ENCODE results near the gene CEP192. TPM values are rescaled to one million over a fixed set of nuclear protein-coding genes. Genes with fewer than 3 reads are reported as not detected.

The CEP192 gene
- 27.4 and 30.6 TPM in 2 replicates for total RNA-seq

GRCh38 chr18:12990967-12991820, at the start of gene CEP192:
Gene CEP192 (plus strand): TSS chr18:12991362. CDS start chr18:12999425, 8,063 bp downstream.

GRCh38 chr18:12947285-12948049, 43.7 kb upstream of the CEP192 start, which contains the start of gene SEH1L:
Gene SEH1L (plus strand): TSS chr18:12948011. CDS start chr18:12948122, 111 bp downstream.

Other genes with a start within 250 kb of the CEP192 start
- 21.1 and 24.7 TPM in 2 replicates for gene PTPN2, start 107.1 kb upstream of the CEP192 start, total RNA-seq
- 10.2 and 28.5 TPM in 2 replicates for gene SEH1L, start 43.4 kb upstream of the CEP192 start, total RNA-seq
- under 0.01 TPM in 1 of 2 replicates, not detected in the other for gene LDLRAD4, start 227.4 kb downstream of the CEP192 start, total RNA-seq

Measured in placental epithelial cell (primary cell).